Neuron (in vitro differentiated cells): ENCODE results near the gene IKZF1.

Source experiments
- H2AFZ ChIP-seq: one replicate; pipeline ENCODE4 v1.6.1; 2013; ENCODE audit warnings: low read depth, mild to moderate bottlenecking, inconsistent platforms, low read length, moderate library complexity
- H3K27me3 ChIP-seq: one replicate; pipeline ENCODE4 v1.6.1; 2013; ENCODE audit warnings: low read length; ENCODE audit not compliant: insufficient read depth
- H3K36me3 ChIP-seq: one replicate; pipeline ENCODE4 v1.6.1; 2013; ENCODE audit warnings: low read length; ENCODE audit not compliant: insufficient read depth
- H3K4me1 ChIP-seq: one replicate; pipeline ENCODE4 v1.6.1; 2013; ENCODE audit warnings: low read length; ENCODE audit not compliant: insufficient read depth
- H3K4me3 ChIP-seq: 2 replicates; pipeline ENCODE4 v1.5.1; 2013; ENCODE audit warnings: mild to moderate bottlenecking, low read length, moderate library complexity
- H3K9me3 ChIP-seq: one replicate; pipeline ENCODE4 v1.6.1; 2013; ENCODE audit warnings: low read length

IKZF1 gene

DNA sequence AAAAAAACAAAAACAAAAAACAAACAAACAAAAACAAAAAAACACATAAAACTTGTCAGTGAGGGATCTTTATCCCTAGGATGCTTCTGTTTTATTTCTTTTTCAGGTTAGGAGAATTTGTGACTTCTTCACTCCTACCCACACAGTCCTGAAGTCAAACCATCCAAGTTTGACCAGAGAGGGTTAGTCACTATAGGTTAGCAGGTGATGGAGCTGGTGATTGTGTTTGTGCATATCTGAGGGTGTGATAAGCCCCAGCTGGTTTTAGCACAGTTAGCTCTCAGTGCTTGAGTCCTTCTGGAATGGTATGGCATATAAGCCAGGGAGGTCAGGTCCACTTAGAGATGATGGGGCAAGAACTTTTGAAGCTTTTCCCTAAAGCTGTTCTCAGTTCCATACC, 11.8 kb upstream of the IKZF1 start:
- no peak overlapping the region for H3K4me3 ChIP-seq
- peaks cover 10% of the 10 kb centered on the region for H3K27me3 ChIP-seq
- no peaks in the 10 kb centered on the region for H3K9me3 ChIP-seq
- H3K36me3 ChIP-seq: no peaks in the 10 kb centered on the region
- H2AFZ ChIP-seq: no peak overlapping the region
- H3K4me1 ChIP-seq: no peaks in the 10 kb centered on the region

DNA sequence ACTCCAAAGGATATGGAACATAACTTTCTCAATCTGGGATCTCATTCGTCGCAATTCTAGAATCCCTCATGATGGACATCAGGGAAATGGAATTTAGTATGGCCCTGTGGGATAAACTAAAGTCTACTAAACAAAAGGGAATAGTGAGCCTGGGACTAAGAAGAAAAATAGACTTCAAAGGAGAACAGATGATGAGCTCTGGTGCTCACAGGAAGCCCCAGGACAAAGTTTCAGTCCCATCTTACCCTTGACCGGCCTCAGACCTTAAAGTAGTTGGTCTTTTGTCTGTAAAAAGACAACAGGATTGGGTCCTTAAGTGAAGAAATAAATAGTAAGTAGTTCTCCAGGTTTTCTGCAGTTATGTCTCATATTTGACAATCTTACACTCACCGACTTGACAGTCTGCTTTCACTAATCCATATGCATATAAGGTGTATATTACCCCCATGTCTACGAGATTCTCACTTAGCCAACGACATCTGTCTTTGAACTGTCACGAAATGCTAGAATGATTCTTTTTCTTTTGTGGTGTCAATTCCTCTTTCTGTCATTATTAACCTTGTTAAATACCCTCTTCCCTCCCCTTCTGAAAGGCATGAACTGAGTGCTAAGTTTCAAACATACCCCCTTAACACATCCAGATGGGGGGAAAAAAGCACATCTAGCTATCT, 10.9 kb upstream of the IKZF1 start:
- no peaks in the 10 kb centered on the region for H3K4me1 ChIP-seq
- no peak overlapping the region for H3K4me3 ChIP-seq
- H3K36me3 ChIP-seq: no peaks in the 10 kb centered on the region
- no peaks in the 10 kb centered on the region for H3K9me3 ChIP-seq
- peaks cover 10% of the 10 kb centered on the region for H3K27me3 ChIP-seq
- no peak overlapping the region for H2AFZ ChIP-seq

DNA sequence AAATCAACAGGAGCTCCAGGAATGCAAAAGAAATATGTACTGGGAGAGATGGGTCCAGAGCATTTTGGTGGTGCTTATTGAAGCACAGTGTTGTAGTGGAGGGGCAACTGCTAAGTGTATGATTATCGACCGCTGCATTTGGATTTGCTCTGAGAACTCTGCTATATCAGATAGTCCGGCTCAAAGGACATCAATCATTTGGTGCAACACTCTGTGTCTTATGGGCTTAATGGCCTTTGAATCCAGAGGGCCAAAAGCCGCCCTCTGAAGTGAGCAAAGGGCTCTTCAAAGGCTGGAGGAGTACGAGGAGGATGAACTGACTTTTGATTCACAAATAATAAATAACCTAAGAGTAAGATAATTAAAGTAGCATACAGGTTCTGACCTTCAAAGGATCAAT, 9.4 kb upstream of the IKZF1 start:
- H3K4me3 ChIP-seq: no peak overlapping the region
- H3K27me3 ChIP-seq: peaks cover 10% of the 10 kb centered on the region
- H3K9me3 ChIP-seq: no peaks in the 10 kb centered on the region
- no peaks in the 10 kb centered on the region for H3K36me3 ChIP-seq
- H2AFZ ChIP-seq: no peak overlapping the region
- no peaks in the 10 kb centered on the region for H3K4me1 ChIP-seq

DNA sequence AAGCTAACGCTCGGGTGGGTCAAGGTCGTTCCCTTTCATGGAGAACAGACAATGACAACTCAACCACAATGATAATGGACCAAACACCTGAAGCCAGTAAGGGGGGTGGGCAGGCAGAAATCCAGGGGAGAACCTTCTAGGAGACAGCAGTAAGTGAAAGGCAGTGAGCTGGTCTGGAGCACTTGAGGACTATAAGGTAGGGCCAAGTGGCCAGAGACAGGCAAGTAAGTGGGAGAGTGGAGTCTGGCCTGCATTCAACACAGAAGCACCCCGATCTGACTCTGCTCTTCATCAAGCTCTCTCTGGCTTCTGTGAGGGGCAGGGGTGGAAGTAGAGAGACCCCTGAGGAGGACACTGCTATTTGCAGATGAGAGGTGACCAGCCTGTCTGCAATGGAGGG, 7.7 kb upstream of the IKZF1 start:
- H3K27me3 ChIP-seq: peaks cover 10% of the 10 kb centered on the region
- H3K9me3 ChIP-seq: no peaks in the 10 kb centered on the region

DNA sequence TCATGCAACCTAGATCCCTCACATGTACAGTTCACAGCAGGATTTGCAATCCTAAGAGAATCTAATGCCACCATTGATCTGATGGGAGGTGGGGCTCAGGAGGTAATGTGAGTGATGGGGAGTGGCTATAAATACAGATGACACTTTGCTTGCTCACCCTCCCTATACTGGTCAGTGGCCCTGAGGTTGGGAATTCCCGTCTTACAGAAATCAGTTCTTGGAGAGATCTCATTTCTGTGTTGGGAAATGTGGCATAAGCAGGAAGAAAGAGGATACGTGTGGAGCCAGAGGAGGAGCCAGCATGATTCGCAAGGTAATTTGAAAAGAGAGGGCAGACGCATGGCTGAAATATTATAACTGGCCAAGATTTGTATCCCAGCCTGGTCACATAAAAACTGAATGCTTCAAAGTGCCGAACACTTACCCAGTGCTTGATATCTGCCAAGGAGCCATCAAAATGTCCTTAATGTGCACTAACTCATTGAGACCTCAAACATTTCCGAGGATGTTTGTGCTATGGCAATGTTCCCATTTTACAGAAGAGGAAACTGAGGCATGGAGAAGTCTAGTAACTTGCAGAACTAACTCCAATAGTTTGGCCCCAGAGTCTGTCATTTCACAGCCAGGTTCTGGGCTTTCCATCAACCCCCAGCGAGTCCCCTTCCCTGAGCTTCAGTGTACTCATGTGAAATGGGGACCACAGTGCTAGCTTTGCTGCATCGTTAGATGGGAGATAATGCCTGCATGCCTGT, 5.5 kb upstream of the IKZF1 start:
- Histone ChIP-seq H3K9me3 (peaks cover 2% of the 10 kb centered on the region), H3K4me1 (no peaks in the 10 kb centered on the region), H3K27me3 (peaks cover 22% of the 10 kb centered on the region), H2AFZ (no peak overlapping the region), H3K36me3 (no peaks in the 10 kb centered on the region), H3K4me3 (no peak overlapping the region)

More for the DNA sequence above, 7.7 kb upstream of the IKZF1 start:
- Histone ChIP-seq H3K36me3 (no peaks in the 10 kb centered on the region), H2AFZ (no peak overlapping the region), H3K4me1 (no peaks in the 10 kb centered on the region), H3K4me3 (no peak overlapping the region)

DNA sequence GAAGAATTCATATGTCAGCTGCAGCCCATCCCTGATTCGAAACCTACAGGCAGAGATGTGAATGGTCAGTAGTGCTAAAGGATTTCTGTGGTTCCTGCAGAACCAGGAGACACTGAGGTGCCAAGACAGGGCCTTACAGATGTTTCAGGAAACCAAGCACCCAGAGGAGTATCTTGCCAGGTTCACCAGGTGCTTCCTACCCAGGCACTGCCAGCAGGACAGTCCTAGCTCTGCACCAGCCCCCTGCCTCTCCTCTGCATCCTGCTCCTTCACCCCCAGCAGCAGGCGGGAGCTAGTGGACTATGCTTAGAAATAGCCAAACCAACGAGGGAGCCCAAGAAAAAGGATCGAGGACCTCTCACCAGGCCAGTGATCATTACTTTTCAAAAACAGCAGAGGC, 4.2 kb upstream of the IKZF1 start:
- peaks cover 2% of the 10 kb centered on the region for H3K9me3 ChIP-seq
- H2AFZ ChIP-seq: no peak overlapping the region
- H3K4me1 ChIP-seq: peaks cover 6% of the 10 kb centered on the region
- H3K27me3 ChIP-seq: peaks cover 22% of the 10 kb centered on the region
- no peaks in the 10 kb centered on the region for H3K36me3 ChIP-seq
- H3K4me3 ChIP-seq: no peak overlapping the region

DNA sequence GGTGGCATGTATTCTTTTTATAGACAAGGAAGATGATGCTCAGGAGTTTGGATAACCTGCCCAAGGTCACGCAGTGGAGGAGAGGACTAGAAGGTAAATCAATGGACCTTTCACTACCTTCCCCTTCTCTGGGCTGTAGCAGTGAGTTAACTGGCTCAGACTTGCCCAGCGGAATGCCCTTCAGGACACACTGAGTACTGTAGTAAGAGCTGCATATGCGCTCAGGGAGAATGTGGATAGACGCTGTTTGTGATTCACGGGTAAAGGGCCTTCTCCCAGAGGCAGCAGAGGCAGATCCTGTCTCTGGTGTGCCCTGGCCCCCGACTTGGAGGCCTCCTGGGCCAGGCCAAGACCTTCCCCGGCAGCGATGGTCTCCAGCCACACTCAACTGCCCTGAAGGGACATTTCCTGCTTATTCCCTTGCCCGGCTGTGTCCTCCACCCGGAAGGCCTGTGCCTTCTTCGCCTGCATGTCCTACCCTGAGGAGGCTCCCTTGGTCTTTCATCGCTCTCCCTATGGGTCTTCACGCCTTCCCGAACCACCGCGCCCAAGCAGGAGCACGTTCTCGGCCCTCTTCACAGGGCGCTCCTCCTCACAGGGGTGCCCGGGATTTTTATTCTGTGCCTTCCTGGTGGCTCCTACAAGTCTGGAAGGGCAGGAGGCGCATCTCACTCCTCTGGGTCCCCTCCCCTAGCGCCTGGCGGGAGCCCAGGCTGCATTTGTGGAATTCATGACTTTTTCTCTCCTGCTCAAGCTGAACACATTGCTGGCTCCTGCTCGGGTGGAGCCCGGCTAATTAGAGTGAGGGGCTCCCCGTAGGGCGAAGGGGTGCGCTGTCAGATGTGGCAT, 1.8 kb upstream of the IKZF1 start:
- H3K4me3 ChIP-seq: no peak overlapping the region

DNA sequence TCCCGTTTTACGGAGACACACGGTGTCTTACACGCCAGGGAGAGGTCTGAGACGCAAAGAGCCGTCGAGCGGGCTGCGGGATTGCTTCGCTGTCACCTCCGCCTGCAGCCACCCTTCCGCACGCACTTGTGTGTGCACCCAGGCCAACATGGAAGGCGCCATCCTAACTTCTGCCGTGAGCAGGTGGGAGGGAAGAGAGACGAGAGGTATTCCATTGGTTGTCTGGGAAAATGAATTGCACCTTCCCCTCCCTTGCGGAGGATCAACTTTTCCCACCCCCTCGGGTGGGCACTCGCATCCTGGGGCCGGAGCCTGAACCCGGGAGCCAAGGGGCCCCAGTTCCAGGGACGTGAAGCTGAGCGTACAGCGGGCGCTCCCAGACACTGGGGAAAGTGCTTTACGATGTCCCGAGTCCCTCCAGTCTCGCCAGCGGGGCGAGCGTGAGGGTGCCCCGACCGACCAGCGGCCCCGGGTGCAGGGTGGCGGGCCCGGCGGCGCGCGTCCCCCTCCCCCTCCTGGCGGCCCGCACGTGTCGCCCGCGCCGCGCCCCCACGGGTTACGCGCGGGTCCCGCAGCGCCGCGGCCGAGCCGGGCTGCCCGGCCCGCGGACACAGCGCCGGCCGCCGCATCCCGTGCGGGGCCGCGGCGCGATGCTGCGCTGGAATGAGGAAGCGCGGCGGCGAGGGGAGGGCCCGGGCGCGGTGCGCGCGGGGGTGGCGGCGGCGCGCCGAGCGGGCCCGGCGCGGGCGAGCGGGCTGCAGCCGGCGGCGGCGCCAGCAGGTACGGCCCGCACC, 984 bp upstream of the IKZF1 start:
- H3K4me1 ChIP-seq: peaks cover 21% of the 10 kb centered on the region
- H2AFZ ChIP-seq: no peak overlapping the region
- no peaks in the 10 kb centered on the region for H3K36me3 ChIP-seq
- H3K4me3 ChIP-seq: peak overlapping the region; percentile 50
- peaks cover 12% of the 10 kb centered on the region for H3K27me3 ChIP-seq
- peaks cover 2% of the 10 kb centered on the region for H3K9me3 ChIP-seq

More for the DNA sequence above, 1.8 kb upstream of the IKZF1 start:
- Histone ChIP-seq H3K4me1 (peaks cover 21% of the 10 kb centered on the region), H3K27me3 (peaks cover 13% of the 10 kb centered on the region), H2AFZ (no peak overlapping the region), H3K36me3 (no peaks in the 10 kb centered on the region), H3K9me3 (peaks cover 2% of the 10 kb centered on the region)

DNA sequence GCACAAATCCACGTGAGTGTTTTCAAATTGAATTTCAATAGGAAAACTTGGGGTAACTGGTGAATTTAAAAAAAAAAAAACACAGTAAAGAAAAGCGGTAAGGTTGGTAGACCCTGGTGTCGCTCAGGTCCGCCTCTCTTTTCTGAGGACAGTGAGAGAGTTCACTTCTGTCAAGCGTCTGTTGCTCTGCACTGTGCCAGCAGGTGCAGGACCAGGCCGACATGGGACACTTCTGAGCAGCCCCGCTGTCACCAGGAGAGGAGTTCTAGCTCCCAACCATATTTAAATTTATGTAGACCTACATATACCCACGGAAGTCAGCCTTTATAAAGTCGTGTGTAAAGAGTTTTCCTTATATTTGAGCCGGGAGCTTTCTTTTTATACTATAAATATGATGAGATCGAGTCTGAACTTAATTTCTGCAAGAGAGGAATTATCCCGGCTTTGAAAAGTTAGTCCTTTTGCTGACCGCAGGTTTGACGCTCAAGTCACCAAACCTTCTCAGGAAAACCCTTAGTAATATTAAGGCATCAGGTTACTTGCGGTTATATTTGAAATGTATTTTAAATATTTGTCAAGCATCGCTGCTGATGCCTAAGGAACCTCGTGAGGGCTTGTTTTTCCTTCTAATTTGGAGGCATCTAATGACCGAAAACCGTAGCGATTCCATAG, 531 bp downstream of the IKZF1 start:
- H3K4me3 ChIP-seq: peak overlapping the region; percentile 50
- H3K4me1 ChIP-seq: peaks cover 21% of the 10 kb centered on the region
- H2AFZ ChIP-seq: peak overlapping the region; percentile 64
- H3K9me3 ChIP-seq: peaks cover 2% of the 10 kb centered on the region
- H3K36me3 ChIP-seq: no peaks in the 10 kb centered on the region
- peaks cover 12% of the 10 kb centered on the region for H3K27me3 ChIP-seq

DNA sequence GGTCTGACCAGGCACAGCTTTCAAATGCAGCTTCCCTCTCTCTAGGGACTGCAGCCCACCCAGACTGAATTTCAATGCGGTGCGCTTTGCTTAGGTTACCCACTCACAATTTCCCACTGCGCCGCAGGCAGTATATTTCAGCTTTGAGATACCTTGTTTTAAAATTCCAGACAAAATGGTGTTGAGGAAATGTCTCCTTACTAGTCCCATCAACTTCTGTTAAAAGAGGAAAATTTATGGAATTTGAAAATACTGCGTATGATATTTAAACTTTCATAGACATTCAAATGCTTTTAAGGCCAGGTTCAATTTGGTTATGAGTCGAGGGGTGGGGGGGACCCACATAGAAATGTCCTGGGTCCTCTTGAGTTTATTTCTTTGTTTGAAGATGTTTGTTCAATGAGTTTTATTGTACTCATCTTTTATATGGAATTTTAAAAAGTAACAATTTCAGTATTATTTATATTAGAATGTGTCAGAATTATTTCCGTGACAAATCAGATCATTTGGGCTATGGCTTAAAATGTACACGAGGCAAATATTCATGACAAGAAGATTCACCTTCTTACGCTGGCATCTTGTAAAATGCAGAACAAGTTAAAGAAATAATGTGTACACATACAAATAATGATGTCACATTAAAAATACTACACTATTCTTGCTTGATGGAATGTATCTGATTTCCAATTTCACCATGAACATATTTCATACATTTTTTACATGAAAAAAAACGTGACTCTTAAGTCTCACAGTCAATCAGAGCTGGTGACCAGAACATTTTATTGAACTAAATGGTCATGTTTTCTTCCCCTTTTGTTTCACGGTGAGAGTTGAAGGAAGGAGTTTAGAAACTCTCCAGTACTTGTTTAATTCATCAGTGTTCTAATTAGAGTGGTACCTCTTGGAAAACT, 1.3 kb downstream of the IKZF1 start:
- Histone ChIP-seq H3K27me3 (peaks cover 12% of the 10 kb centered on the region), H3K36me3 (no peaks in the 10 kb centered on the region), H3K4me1 (peaks cover 21% of the 10 kb centered on the region), H2AFZ (no peak overlapping the region), H3K9me3 (peaks cover 2% of the 10 kb centered on the region), H3K4me3 (peak overlapping the region; percentile 50)

DNA sequence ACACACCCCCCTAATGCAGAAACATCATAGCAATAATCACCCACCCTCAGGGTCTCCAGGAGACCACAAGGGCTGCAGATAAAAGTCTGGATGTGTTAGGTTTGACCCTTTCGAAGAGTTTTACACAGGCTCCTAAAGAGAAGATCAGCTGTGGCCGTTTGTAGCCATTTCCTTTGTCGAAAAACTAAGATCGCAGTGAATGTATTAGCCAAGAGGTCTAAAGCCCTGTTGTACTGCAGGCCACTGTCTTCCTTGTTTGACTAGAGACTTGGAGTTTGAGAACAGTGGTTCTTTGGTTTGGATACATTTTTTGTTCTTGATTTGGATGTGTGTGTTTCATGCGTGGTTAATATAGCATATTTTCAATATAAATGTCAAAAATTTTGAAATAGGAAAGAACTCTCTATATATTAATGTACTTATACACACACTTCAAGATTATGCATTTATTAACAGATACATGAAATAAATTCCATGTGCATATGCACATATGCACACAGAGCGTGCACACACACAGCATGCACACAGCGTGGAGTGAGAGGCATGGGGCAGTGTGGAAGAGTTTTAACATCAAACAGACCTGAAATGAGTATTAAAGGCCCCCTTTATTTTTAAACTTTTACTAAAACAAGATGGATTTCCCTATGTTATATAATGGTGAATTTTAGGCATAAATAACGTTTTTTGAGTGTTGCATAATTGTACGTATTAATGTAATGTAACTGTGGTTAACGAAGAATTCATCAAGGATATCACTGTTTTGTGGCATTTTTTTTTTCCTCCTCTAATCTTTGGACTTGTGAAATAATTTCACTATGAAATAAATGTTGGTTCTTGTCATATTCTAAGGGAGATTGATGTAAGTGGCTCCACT, 2.2 kb downstream of the IKZF1 start:
- no peaks in the 10 kb centered on the region for H3K36me3 ChIP-seq
- H3K4me1 ChIP-seq: peaks cover 21% of the 10 kb centered on the region
- H3K27me3 ChIP-seq: peaks cover 12% of the 10 kb centered on the region
- H3K4me3 ChIP-seq: peak overlapping the region; percentile 50
- H2AFZ ChIP-seq: no peak overlapping the region
- peaks cover 2% of the 10 kb centered on the region for H3K9me3 ChIP-seq
